CD4-positive, alpha-beta T cell treated with Interleukin-2 at 100 ng/mL for 4 hours (primary cell): Measurements from ENCODE around the gene TMEM120B.
"Not testable (repeated sequence)": the region's sequence is repeated elsewhere in the genome, so short reads cannot be mapped to it uniquely, and the experiment has no call there.

Experiments used
- DNase-seq: peaks from one replicate; pipeline ENCODE4 v3.0.0-alpha.2; 2020; ENCODE audit warnings: low spot score

TMEM120B gene

DNA sequence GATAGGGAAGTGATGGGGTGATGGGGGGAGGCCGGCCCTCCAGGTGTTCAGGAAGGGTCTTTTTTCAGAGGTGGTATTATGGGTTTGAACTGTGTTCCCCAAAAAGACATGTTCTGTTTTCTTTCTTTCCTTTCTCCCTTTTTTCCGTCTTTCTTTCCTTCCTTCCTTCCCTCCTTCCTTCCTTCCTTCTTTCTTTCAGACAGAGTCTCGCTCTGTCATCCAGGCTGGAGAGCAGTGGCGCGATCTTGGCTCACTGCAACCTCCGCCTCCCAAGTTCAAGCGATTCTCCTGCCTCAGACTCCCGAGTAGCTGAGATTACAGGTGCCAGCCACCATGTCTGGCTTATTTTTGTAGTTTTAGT is 3.5 kb upstream of the TMEM120B start:
- not testable (repeated sequence) for DNase-seq

DNA sequence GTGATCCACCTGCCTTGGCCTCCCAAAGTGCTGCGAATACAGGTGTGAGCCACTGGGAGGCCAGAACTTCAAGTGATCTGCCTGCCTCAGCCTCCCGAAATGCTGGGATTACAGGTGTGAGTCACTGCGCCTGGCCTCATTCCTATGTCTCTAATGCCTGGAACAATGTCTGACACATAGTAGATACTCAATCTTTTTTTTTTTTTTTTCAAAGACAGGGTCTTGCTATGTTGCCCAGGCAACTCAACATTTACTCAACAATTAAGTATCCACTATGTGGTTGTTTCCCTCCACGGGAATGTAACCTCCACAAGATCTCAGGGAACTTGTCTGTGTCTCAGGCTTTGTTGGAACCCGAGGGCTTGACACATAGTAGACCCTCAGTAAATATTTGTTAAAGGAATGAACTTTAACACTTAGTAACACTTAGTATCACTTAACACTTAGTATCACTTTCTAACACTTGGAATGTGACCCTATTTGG is 3.0 kb upstream of the TMEM120B start:
- DNase-seq = no peak

DNA sequence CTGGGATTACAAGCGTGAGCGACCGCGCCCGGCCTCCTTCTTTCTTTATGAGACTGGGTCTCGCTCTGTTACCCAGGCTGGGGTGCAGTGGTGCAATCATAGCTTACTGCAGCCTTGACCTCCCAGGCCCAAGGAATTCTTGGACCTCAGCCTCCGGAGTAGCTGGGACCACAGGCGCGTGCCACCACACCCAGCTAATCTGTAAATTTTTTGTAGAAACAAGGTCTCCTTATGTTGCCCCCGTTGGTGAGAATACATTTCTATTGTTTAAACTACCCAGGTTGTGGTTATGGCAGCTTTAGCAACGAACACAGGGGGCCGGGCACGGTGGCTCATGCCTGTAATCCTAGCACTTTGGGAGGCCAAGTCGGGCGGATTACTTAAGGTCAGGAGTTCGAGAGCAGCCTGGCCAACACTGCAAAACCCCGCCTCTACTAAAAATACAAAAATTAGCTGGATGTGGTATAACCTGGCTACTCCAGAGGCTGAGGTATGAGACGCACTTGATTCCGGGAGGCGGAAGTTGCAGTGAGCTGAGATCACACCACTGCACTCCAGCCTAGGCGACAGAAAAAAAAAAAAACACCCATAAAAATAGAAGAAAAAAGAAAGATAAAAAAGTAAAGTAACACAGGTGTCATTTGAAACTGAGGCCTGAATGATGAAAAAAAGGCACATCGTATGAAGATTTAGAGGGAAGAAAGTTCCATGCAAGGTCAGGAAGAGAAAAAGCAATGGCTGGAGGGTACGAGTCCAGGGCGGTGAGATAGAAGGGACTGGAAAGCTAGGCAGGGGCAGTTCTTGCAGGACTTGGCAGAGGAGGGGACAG is 977 bp upstream of the TMEM120B start:
- DNase-seq = peak; percentile 17

DNA sequence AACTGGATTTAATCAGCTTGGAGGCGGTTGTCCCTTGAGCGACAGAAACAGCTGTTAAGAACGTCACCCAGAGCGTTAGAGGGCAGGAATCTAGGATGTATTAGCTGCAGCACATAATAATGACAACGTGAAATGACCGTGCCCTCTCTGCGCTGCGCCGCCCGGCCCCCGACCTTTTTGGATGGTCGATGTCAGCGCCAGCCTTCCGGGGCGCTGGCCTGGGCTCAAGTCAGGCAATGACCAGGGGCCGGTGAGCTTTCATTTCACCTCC is 427 bp upstream of the TMEM120B start:
- peak; percentile 18 for DNase-seq

DNA sequence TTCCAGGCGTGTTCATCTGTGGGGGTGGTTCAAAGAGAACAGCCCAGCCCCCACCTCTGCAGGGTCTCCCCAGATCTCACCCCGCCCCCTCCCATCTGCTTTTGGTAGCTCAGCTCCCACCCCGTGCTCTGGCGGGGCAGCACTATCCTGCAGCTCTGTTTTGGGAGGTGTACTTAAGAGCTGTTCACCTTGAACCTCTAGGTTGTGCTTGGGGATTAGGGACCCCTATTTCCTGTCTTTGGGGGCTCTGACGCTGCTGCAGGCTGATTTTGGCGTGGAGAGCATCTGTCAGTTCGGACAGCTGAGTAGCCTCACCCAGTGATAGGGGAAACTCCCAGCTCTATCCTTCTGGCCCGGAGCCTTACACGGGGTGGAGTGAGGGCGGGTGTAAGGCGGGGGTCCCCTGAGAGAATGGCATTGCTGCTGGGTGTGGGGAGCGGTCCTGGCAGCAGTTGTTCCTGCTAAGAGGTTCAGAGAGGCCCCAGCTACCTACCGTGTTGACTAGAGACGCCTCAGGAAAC is 765 bp downstream of the TMEM120B start:
- no peak for DNase-seq

DNA sequence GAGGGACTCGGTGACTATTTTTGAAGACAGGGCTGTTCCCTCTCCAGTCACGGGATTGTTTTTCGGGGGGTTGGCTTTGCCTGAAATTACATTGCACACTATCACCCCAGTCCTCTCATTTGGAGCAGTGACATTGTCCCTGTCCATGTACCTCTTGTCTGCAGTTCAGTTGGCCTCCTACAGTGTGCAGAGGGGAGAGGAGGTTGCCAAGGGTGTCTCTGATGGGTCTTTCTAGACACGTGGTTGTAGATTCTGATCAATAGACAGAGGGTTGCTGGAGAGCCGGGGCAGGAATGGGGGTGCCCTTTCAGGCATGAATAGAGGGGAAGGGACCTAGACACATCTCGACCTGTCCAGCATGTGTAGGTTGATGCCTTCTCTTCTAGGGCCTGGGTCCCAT is 1.2 kb downstream of the TMEM120B start:
- no peak for DNase-seq

DNA sequence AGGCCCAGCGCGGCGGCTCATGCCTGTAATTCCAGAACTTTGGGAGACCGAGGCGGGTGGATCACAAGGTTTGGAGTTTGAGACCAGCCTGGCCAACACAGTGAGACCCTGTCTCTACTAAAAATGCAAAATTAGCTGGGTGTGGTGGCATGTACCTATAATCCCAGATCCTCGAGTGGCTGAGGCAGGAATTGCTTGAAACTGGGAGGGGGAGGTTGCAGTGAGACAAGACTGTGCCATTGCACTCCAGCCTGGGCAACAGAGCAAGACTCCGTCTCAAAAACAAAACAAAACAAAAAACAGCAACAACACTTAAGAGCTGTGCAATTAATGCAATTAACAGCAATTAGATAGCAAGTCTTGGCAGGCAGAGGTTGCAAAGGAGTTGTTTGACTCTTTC is 2.5 kb downstream of the TMEM120B start:
- not testable (repeated sequence) for DNase-seq

DNA sequence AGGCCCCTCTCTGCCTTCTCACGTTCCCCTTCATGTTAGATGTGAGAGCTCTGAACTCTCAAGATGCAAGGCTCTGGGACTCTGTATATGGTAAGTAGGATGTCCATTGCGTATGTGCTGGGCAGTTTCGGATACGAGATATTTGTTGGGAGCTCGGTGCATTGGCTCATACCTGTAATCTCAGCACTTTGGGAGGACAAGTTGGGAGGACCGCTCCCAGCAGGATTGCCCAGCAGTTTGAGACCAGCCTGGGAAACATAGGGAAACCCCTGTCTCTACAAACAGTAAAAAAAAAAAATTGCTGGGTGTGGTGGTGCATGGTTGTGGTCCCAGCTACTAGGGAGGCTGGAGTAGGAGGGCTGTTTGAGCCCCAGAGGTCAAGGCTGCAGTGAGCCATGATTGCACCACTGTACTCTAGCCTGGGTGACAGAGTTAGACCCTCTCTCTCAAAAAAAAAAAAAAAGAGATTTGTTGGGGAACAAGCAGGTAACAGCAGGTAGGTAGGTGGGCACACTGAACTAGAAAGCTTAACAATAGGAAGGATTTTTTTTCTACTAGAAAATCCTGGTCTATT is 3.4 kb downstream of the TMEM120B start:
- no peak for DNase-seq

DNA sequence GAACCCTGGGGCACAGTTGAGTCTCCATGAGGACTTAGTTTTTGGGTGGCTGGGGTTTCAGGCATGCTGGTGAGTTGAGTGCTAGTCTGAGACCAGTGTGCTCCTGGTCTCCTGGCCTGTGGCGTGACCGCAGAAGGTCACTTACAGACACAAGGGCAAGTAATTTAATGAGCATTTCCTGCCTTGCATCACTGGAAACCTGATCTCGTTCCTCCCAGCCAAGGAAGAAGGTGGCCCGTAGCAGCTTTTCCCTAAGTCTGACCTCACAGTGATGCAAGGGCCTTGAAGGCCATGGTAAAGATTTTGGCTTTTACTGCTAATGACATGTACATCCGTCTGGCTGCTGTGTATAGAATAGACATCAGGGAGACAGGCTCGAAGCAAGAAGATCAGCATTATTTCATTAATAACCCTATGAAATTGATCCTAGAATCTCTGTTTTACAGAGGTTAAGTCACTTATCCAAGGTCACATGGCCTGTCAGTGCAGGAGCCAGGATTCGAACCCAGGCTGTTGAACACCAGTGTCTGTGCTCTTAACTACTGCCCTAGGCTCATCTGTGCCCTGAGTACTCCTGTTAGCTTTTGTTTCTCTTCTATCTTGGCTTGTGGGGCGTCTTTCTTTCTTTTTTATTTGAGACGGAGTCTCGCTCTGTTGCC is 4.6 kb downstream of the TMEM120B start:
- DNase-seq = no peak

DNA sequence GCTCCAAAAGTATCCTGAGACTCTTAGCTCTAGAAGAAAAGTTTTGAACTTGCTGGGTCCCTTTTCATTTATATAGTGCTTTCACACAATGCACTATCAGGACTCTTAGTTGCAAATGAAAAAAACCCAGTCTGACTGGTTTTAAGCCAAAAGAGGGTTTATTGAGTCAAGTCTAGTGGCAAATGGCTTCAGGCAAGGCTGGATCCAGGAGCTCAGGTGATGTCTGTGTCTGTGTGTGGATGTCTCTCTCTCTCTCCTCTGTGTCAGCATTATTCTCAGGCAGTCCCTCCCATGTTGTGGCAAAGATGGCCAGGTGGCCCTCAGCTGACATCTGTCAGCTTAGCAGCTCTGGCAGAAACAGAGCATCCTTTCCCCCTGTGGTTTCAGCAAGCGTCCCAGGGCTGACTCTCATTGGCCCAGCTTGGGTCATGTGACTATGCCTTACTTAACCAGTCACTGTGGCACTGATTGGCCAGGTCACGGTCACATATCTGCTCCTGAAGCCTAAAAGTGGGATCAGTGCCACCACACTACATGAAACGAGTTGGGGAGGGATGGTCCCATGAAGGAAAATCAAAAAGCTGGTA is 6.2 kb downstream of the TMEM120B start:
- no peak for DNase-seq

DNA sequence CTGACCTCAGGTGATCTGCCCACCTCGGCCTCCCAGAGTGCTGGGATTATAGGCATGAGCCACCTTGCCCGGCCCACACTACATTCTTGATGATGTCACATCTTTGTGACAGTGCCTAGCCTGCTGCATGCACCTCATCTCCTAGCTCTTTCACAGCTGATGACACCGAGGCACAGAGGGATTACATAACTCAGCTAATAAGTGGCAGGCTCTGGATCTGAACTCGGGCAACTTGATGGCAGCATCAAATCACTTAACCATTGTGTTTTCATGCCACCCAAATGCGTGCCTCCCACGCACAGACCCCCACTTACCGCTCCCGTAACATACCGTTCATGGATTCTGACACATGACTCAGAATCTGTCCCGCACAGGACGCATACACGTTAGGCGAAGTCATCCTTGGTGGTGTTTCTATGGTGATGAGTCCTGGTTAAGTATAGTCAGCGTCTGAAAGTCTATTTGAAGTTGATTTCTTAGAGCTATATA is 7.4 kb downstream of the TMEM120B start:
- no peak for DNase-seq

DNA sequence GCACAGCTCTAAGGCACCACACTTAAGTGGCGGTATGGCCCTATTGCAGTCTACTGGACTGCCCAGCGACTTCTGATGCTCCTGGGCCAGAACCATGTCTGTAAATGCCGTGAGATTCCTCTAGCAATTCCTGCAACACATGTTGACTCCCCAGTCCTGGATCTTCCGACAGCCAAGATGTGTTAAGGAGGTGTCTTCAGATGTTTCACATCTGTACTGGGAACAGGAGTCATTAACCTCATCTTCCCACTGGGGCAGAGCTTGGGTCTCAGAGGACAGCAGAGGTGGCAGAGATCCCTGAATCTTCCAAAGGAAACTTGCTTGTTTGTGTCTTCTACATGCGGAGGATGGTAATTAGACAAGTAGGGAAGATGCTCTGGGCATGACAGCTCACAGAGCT is 8.2 kb downstream of the TMEM120B start:
- no peak for DNase-seq

DNA sequence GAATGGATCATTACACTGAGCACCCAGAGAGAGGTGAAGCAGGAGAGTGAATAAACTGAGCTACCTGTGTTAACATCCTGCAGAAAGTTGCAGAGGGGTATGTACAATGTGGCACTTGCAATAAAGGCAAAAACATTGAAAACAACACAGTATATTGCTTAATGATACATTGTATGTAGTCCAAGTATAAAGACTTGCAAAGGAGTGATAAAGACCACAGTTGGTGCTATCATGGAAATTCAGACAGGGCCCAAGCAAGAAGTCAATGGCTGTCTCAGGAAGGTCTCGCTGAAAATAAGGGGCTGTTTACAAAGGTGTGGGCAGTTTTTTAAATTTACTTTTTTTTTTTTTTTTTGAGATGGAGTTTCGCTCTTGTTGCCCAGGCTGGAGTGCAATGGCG is 10.0 kb downstream of the TMEM120B start:
- DNase-seq = no peak

DNA sequence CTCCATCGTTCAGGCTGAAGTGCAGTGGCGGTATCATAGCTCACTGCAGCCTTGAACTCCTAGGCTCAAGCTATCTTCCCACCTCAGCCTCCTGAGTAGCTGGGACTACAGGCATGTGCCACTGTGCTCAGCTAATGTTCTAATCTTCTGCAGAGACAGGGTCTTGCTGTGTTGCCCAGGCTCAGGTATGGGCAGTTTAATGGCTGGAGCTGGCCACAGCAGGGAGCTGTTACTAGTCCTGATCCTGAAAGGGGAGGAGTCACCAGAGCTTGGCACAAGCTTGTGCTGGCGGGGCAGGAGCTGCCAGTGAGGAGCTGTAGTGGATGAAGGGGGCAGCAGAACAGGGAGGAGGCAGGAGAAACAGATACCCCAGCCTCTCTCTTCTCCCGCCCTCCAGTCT is 10.6 kb downstream of the TMEM120B start:
- DNase-seq = no peak

DNA sequence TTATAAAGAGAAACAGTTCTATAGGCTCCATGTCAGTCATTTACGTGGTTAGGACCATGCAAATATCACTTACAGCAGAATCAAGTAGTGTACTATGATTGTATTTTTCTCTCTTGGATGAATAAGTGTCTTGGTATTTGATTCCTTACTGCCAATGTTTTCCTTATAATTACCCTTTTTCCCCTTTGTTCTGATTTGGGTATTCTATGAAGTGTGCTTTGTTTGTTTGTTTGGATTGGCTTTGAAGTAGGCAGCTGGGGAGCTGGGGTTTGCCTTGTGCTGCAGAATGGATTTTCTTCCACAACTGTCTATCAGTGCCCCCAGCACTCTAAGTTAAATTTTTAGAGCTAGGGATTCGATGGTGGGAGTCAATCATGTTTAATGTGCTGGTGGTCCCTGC is 12.4 kb downstream of the TMEM120B start:
- no peak for DNase-seq

DNA sequence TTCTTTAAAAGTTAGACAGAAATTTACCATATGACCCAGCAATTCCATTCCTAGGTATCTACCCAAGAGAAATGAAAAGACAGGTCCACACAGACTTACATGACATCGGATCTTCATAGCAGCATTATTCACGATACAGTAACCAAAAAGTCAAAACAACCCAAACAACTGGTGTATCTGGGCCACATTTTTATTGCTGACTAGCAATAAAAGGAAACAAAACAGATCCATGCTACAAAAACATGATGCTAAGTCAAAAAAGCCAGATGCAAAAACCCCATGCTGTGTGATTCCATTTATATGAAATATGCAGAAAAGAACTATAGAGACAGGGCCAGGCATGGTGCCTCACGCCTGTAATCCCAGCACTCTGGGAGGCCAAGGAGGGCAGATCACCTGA is 12.9 kb downstream of the TMEM120B start:
- no peak for DNase-seq

DNA sequence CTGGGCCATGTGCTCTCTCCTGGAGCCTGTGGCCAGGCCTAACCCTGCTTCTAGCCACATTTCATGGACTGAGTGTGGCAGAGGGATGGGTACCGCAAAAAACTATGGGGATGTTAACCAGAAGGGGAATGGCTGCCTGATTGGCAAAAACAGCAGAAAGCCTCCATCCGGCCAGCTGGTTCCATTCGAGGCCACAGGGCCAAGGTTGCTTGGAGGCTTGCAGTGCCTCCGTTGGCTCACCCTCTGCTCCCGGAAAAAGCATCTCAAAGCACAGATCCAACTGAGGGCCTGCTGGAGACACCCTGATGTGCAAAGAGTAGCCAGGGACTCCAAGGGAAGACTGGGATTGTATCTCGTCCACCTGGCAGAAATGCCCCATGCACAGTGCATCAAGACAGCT is 16.5 kb downstream of the TMEM120B start:
- no peak for DNase-seq

DNA sequence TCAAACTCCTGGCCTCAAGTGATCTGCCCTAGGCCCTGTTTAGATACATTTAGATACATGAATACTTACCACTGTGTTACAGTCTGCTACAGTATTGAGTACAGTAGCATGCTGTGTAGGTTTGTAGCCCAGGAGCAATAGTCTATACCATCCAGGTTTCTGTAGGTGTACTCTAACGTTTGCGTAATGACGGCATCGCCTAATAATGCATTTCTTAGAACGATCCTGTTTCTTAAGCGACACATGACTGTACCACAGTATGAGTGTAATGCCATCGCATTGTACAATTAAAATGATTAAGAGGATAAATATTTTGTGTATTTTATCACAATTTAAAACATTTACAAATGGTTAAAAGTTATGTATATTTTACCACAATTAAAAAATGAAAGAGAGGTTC is 18.9 kb downstream of the TMEM120B start:
- DNase-seq = no peak

DNA sequence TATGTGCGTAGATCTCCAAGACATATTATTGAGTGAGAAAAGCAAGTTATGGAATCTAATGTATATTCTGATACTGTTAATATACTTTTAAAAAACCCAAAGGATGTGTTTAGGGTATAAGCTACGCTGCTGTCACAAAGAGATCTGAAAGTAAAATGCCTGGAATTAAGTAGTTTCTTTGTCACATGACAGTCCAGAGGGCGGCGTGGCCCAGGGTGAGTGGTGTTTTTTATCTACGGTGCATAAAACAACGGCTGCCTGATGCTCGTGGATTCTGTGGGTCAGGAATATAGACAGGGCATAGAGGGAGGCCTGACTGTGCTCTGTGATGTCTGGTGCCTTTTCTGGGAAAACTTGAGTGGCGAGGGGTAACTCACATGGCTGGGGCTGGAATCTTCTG is 21.3 kb downstream of the TMEM120B start:
- no peak for DNase-seq

DNA sequence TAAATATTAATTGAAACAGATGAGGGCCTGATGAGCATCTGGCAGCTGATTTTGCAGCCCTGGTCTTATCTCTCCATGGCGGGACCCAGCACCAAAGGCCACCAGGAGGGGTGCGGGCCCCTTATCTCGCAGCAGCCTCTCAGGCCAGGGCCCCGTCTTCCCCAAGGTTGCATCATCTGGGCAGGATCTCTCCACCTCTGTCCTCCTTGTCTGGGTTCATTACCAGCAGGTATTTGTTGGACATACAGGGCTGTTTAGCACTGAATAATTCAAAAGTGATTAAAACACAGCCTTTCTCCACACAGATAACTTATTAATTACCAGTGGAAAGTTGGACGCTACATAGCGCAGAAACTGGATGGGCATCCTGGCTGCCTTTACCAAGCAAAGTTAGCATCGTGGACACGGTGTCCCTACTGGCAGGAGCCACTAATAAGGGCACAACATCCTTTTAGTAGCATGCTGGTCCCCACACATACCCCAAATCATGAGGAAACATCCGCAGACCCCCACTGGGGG is 25.8 kb downstream of the TMEM120B start:
- no peak for DNase-seq

DNA sequence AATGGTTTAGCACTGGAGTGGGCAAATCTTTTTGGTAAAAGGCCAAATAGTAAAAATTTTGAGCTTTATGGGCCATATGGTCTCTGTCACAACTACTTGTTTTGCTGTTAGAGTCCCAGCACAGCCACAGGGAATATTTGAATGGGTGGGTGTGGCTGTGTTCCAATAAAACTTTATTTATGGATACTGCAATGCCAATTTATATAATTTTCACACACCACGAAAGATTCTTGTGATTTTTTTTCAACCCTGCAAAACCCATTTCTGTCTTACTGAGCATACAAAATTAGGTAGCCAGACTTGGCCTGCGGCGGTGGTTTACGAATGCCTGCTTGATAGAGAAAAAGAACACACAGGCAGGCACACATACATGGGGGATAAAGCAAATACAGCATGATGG is 28.3 kb downstream of the TMEM120B start:
- DNase-seq = no peak

DNA sequence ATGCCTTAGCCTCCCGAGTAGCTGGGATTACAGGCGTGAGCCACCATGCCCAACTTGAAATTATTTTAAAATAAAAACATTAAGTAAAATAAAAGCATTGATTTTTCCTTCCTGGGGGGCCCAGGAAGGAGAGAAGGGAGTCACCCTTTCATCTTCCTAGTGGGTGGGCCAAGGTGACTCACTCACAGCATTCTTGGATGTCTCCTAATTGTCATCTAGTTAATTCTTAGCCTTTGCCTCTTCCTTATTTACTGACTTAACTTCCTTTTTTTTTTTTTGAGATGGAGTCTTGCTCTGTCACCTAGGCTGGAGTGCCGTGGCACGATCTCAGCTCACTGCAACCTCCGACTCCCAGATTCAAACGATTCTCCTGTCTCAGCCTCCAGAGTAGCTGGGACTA is 29.2 kb downstream of the TMEM120B start:
- no peak for DNase-seq

DNA sequence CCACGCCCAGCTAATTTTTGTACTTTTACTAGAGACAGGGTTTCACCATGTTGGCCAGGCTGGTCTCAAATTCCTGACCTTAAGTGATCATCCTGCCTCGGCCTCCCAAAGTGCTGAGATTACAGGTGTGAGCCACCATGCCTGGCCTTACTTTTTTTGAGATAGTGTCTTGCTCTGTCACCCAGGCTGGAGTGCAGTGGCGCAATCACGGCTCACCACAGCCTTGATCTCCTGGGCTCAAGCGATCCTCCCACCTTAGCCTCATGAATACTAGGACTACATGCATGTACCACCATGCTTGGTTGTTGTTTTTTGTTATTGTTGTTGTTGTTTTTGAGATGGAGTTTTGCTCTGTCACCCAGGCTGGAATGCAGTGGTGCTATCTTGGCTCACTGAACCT is 33.0 kb downstream of the TMEM120B start:
- not testable (repeated sequence) for DNase-seq
